ENCODE data around the gene CCND1.

DNA sequence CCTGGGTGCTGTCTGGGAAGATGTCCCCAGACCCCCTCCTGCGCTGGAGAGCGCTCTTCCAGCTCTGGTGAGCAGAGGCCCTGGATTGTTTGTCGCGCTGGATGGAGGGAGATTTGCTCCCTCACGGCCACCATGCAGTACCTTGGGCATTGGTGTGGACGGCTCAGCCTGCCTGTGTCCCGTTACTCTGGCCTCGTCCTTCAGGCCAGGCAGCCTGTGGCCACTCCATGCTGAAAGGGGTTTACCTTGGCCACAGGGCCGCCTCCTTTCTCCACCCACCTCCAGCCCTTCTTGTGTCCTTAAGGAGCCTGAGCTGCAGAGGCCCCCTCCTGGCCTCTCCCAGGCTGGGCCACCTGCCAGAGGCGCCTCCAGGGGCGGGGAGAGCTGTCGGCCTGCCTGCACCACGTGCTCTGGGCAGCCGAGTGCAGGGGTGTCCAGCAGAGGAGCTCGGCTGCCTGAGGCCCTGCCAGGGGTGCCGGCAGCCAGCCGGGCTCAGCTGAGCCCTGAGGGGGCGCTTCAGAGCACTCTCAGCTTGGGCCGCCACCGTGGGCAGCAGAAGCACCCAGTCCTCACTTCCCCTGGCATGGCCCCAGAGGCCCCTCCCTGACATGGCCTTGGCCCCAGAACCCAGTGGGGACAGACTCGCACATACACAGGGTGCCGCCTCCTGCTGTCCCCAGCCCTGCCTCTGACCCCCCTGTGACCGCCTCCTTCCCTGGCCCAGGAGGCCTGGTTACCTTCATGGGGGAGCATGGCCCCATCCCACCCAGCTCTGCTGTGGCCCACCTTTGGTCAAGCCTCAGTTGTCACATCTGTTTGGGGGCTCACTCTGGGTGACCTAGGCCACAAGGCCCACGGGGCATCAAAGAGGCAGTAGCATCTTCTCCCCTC is 3.4 kb downstream of the CCND1 start:
- TF ChIP-seq, protein P1, sequence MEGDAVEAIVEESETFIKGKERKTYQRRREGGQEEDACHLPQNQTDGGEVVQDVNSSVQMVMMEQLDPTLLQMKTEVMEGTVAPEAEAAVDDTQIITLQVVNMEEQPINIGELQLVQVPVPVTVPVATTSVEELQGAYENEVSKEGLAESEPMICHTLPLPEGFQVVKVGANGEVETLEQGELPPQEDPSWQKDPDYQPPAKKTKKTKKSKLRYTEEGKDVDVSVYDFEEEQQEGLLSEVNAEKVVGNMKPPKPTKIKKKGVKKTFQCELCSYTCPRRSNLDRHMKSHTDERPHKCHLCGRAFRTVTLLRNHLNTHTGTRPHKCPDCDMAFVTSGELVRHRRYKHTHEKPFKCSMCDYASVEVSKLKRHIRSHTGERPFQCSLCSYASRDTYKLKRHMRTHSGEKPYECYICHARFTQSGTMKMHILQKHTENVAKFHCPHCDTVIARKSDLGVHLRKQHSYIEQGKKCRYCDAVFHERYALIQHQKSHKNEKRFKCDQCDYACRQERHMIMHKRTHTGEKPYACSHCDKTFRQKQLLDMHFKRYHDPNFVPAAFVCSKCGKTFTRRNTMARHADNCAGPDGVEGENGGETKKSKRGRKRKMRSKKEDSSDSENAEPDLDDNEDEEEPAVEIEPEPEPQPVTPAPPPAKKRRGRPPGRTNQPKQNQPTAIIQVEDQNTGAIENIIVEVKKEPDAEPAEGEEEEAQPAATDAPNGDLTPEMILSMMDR (IDR thresholded peaks at IDR 0.05) = peak in 9 of 12 donors; percentile 11 to 60 (median 49)
- no peak for TF ChIP-seq POLR2A (IDR thresholded peaks at IDR 0.05)

Data from heart left ventricle (tissue), 13 donors.